GM12878 (cell line): ENCODE measurements around the gene REV3L. TPM values are rescaled to one million over a fixed set of nuclear protein-coding genes. Genes with fewer than 3 reads are reported as not detected.
A peak's percentile ranks its signal among the peaks of the same experiment; 100 is the strongest.

Experiments
- ATAC-seq: fragments of 200-7000 bp; cut with Tn5 transposase; 3 replicates; pipeline ENCODE4 v1.9.1; 2020; ENCODE audit warnings: mild to moderate bottlenecking, moderate library complexity
- BruUV-seq: library from RNA; stranded (reverse); fragments of 400-500 nt; replicated peaks from 2 replicates; lab custom pipeline; 2021; lab: Mats Ljungman, UMichigan
- CTCF ChIA-PET: fragments of 300-600 bp; sonication (Branson Sonifier 250); formaldehyde crosslinking; extraction: SDS; loops from one replicate; lab custom pipeline; 2021; ENCODE audit warnings: inconsistent platforms; lab: Yijun Ruan, JAX
- POLR2A ChIA-PET: fragments of 350-600 bp; formaldehyde crosslinking; extraction: SDS; loops from one replicate; lab custom pipeline; 2021; ENCODE audit warnings: inconsistent platforms; lab: Charles Lee
- RAD21 ChIA-PET: fragments of 300-600 bp; sonication (Branson Sonifier 250); formaldehyde crosslinking; loops from one replicate; lab custom pipeline; 2023; ENCODE audit warnings: antibody characterized with exemption; ENCODE audit not compliant: unreplicated experiment; lab: Charles Lee
- SMC1A ChIA-PET: fragments of 300-600 bp; sonication (Branson Sonifier 250); formaldehyde crosslinking; loops from one replicate; lab custom pipeline; 2023; ENCODE audit not compliant: unreplicated experiment, uncharacterized antibody; lab: Charles Lee
- DNase-seq: peaks from one replicate; pipeline ENCODE4 v3.0.0-alpha.2; 2011; ENCODE audit warnings: low read depth, low spot score
- FAIRE-seq: peaks from 3 replicates; lab custom pipeline; 2011; peaks lifted over from hg19 to GRCh38; lab: Jason Lieb, UNC
- H2AFZ ChIP-seq: 2 replicates; pipeline ENCODE4 v1.6.0; 2011; ENCODE audit warnings: low read depth, low read length, control low read depth; ENCODE audit not compliant: control insufficient read depth
- H3K27ac ChIP-seq: 2 replicates; pipeline ENCODE4 v1.5.1; 2011; ENCODE audit warnings: control low read depth; ENCODE audit not compliant: control insufficient read depth, insufficient read depth
- H3K27me3 ChIP-seq, 2 experiments: replicated peaks in 1 of 2; 2 replicates each; pipeline versions ENCODE4 v1.6.0 to v1.6.1; 2011; ENCODE audit warnings: low read length in 1 of 2; ENCODE audit not compliant: control insufficient read depth in 2 of 2, insufficient read depth in 2 of 2
- H3K36me3 ChIP-seq, 2 experiments: 2 replicates each; pipeline ENCODE4 v1.5.1; 2011; ENCODE audit warnings: low read length in 1 of 2; ENCODE audit not compliant: control insufficient read depth in 2 of 2, insufficient read depth in 2 of 2
- H3K4me1 ChIP-seq: 2 replicates; pipeline ENCODE4 v1.6.1; 2011; ENCODE audit warnings: mild to moderate bottlenecking, low read length, moderate library complexity, mixed read lengths; ENCODE audit not compliant: control insufficient read depth, insufficient read depth
- H3K4me2 ChIP-seq: 2 replicates; pipeline ENCODE4 v1.6.0; 2011; ENCODE audit warnings: control low read depth; ENCODE audit not compliant: control insufficient read depth, insufficient read depth
- H3K4me3 ChIP-seq: fragments of 200-600 bp; sonication (generic); 2 replicates; pipeline ENCODE4 v1.5.1; 2016
- H3K79me2 ChIP-seq: 2 replicates; pipeline ENCODE4 v1.6.0; 2011; ENCODE audit warnings: low read length; ENCODE audit not compliant: control insufficient read depth, insufficient read depth
- H3K9ac ChIP-seq: 2 replicates; pipeline ENCODE4 v1.8.0; 2011; ENCODE audit warnings: low read length, control low read depth, mixed read lengths; ENCODE audit not compliant: control insufficient read depth, insufficient read depth
- H3K9me3 ChIP-seq: replicated peaks from 3 replicates; pipeline ENCODE4 v1.5.1; 2011; ENCODE audit warnings: mild to moderate bottlenecking, low read length; ENCODE audit not compliant: control insufficient read depth, insufficient read depth
- H4K20me1 ChIP-seq: 2 replicates; pipeline ENCODE4 v1.6.0; 2011; ENCODE audit not compliant: control insufficient read depth, insufficient read depth
- CBX3 ChIP-seq: fragments of 200-600 bp; sonication (generic); IDR thresholded peaks from 2 replicates; pipeline ENCODE4 v1.6.1; 2016; ENCODE audit warnings: low read depth, borderline replicate concordance
- EZH2 ChIP-seq: IDR thresholded peaks from 2 replicates; pipeline ENCODE4 v1.6.1; 2012; ENCODE audit warnings: low read depth, mild to moderate bottlenecking, control low read depth, inconsistent platforms, low read length, borderline replicate concordance; ENCODE audit not compliant: control insufficient read depth
- MEF2B ChIP-seq: fragments of 450-650 bp; IDR thresholded peaks from 2 replicates; pipeline ENCODE4 v1.6.1; 2018; ENCODE audit warnings: mild to moderate bottlenecking, moderate library complexity; ENCODE audit not compliant: partially characterized antibody, poor library complexity, severe bottlenecking
- NR2F1 ChIP-seq: fragments of 450-650 bp; conservative IDR thresholded peaks from 2 replicates; pipeline ENCODE4 v1.6.1; 2017; ENCODE audit warnings: mild to moderate bottlenecking
- SUZ12 ChIP-seq: fragments of 200-600 bp; sonication (generic); IDR thresholded peaks from one replicate; pipeline ENCODE4 v1.6.1; 2018; ENCODE audit warnings: antibody characterized with exemption, mild to moderate bottlenecking; ENCODE audit not compliant: unreplicated experiment
- WGBS: methylation state at CpG from one replicate; pipeline ENCODE4 v1.1.6; 2016; ENCODE audit warnings: low lambda C conversion rate; ENCODE audit not compliant: insufficient replicate concordance, insufficient coverage; ENCODE audit errors: missing lambda C conversion rate; 5-methylcytosine and 5-hydroxymethylcytosine counted together
- in situ Hi-C: fragments of 300-500 bp; cut with MboI; formaldehyde crosslinking; loops from 9 replicates; pipeline ENCODE4 v1.14.3; 2018; ENCODE audit warnings: mixed read lengths
- intact Hi-C: fragments of 100-400 bp; cut with micrococcal nuclease; formaldehyde crosslinking; loops from one replicate; pipeline ENCODE4 v1.14.2; 2022; ENCODE audit not compliant: unreplicated experiment
- polyA plus RNA-seq, 11 experiments: library from polyadenylated mRNA; depleted of rRNA in 4 of 11; unstranded in 6 of 11; stranded (reverse) in 5 of 11; fragments of >200 nt; fragmentation: Nextera tagmentation in 4 of 11; fragmentation: Illumina TruSeq in 1 of 11; extraction: Ambion mirVana in 4 of 11; extraction: Trizol in 1 of 11; gene quantifications; 1 replicate in 1 of 11; 2 replicates in 10 of 11; pipeline versions ENCODE4 v1.2.1 to v1.2.3, GENCODE V29; 2011 to 2016; ENCODE audit warnings: inconsistent platforms in 2 of 11, missing spikeins in 2 of 11, low read depth in 1 of 11
- total RNA-seq, 4 experiments: library from RNA; depleted of rRNA in 3 of 4; stranded (reverse); fragments of >200 nt in 3 of 4; fragmentation: Illumina TruSeq in 1 of 4; extraction: Trizol in 1 of 4; gene quantifications; 2 replicates each; pipeline versions ENCODE4 v1.2.1 to v1.2.3, GENCODE V29; 2013 to 2021
- TF ChIP-seq, protein P1 (sequence below): fragments of 450-650 bp; IDR thresholded peaks from 2 replicates; pipeline ENCODE4 v1.6.1; 2017; ENCODE audit warnings: antibody characterized with exemption, mild to moderate bottlenecking, moderate library complexity

Gene REV3L
- total and polyA plus RNA-seq, 10 of the 15 experiments (the other 5 are each of a cell fraction or from before 2014, with no cell fraction given): 7.6 to 33.6 (median 21.5) TPM

DNA sequence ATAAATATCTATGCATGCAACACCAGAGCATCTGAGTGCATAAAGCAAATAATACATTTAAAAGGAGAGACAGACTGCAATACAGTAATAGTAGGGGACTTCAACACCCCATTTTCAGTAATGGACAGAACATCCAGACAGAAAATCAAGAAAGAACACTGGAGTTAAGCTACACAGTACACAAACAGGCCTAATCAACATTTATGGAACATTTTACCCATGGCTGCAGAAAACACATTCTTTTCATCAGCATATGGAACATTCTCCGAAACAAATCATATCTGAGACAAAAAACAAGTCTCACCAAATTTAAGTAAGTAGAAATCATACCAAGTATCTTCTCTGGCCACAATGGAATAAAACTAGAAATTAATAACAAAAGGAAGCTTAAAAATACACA, 50.5 kb downstream of the REV3L start:
- Histone ChIP-seq H3K4me3 (no peak overlapping the region), H3K4me1 (peaks cover 13% of the 10 kb centered on the region), H3K79me2 (peaks cover 70% of the 10 kb centered on the region), H2AFZ (no peak overlapping the region), H3K36me3 (peaks cover 0 to 4% of the 10 kb centered on the region in 2 experiments; a peak in 2 of 4 replicates), H3K9ac (no peak overlapping the region)
- DNase-seq (no peak), ATAC-seq (no peak)
- no TSS peak for BruUV-seq
- 100% methylated on average over 1 of the region's 1 CpG for WGBS
- CTCF ChIA-PET: interaction anchor here (0.6 to 1.3 kb wide), 3 partner anchors 46 to 448 kb away, joined by 3 read pairs; no protein-coding TSS in a partner anchor
- POLR2A ChIA-PET: no interaction called here
- SMC1A ChIA-PET: interaction anchor here (0.7 to 1.0 kb wide), 3 partner anchors 9 to 24 kb away, joined by 3 to 6 read pairs (median 3); no protein-coding TSS in a partner anchor
- TF ChIP-seq MEF2B: no peak
- TF ChIP-seq EZH2: no peak
- no peak for TF ChIP-seq SUZ12
- TF ChIP-seq CBX3: no peak
- no peak for TF ChIP-seq NR2F1
- TF ChIP-seq, protein P1, sequence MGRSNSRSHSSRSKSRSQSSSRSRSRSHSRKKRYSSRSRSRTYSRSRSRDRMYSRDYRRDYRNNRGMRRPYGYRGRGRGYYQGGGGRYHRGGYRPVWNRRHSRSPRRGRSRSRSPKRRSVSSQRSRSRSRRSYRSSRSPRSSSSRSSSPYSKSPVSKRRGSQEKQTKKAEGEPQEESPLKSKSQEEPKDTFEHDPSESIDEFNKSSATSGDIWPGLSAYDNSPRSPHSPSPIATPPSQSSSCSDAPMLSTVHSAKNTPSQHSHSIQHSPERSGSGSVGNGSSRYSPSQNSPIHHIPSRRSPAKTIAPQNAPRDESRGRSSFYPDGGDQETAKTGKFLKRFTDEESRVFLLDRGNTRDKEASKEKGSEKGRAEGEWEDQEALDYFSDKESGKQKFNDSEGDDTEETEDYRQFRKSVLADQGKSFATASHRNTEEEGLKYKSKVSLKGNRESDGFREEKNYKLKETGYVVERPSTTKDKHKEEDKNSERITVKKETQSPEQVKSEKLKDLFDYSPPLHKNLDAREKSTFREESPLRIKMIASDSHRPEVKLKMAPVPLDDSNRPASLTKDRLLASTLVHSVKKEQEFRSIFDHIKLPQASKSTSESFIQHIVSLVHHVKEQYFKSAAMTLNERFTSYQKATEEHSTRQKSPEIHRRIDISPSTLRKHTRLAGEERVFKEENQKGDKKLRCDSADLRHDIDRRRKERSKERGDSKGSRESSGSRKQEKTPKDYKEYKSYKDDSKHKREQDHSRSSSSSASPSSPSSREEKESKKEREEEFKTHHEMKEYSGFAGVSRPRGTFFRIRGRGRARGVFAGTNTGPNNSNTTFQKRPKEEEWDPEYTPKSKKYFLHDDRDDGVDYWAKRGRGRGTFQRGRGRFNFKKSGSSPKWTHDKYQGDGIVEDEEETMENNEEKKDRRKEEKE: no peak
- TF ChIP-seq, all 136 proteins: peak for 0
- no peak overlapping the region for H3K27ac ChIP-seq
- H3K27me3 ChIP-seq: no peaks in the 10 kb centered on the region
- RAD21 ChIA-PET: no interaction called here
- intact Hi-C loops: no loop called here
- H3K9me3 ChIP-seq: peaks cover 27% of the 10 kb centered on the region
- peak overlapping the region; percentile 49 for H3K4me2 ChIP-seq
- no peak for FAIRE-seq
- in situ Hi-C loops: no loop called here
- H4K20me1 ChIP-seq: no peaks in the 10 kb centered on the region
